Hepatocyte (in vitro differentiated cells): ENCODE results near the gene MT1E.

ENCODE experiments used
- EZH2phosphoT487 ChIP-seq: fragments of 200-600 bp; sonication (generic); IDR thresholded peaks from one replicate; pipeline ENCODE4 v1.6.1; 2018; ENCODE audit warnings: antibody characterized with exemption, mild to moderate bottlenecking, low read depth, moderate library complexity; ENCODE audit not compliant: unreplicated experiment, severe bottlenecking
- TF ChIP-seq, protein P1 (sequence below): fragments of 200-600 bp; sonication (generic); IDR thresholded peaks from 2 replicates; pipeline ENCODE4 v1.5.1; 2016; ENCODE audit warnings: antibody characterized with exemption, mild to moderate bottlenecking; ENCODE audit not compliant: poor library complexity

DNA sequence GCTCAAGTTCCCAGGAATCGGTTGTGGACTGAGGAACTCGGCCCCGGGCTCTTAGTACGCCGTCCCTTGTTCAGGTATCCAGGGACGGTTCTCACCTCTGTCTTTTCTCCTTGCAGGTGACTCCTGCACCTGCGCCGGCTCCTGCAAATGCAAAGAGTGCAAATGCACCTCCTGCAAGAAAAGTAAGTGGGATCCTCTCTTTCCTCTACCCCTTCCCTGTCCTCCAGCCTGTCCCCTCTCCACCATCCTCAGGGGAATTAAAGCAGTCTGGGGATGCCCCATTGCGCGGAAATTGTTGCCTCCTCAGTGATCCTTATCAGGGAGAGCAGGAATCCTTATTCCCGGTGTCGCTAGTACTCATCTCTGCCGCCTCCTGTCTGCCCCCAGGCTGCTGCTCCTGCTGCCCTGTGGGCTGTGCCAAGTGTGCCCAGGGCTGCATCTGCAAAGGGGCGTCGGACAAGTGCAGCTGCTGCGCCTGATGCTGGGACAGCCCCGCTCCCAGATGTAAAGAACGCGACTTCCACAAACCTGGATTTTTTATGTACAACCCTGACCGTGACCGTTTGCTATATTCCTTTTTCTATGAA is 16.6 kb upstream of the MT1E start:
- TF ChIP-seq, protein P1, sequence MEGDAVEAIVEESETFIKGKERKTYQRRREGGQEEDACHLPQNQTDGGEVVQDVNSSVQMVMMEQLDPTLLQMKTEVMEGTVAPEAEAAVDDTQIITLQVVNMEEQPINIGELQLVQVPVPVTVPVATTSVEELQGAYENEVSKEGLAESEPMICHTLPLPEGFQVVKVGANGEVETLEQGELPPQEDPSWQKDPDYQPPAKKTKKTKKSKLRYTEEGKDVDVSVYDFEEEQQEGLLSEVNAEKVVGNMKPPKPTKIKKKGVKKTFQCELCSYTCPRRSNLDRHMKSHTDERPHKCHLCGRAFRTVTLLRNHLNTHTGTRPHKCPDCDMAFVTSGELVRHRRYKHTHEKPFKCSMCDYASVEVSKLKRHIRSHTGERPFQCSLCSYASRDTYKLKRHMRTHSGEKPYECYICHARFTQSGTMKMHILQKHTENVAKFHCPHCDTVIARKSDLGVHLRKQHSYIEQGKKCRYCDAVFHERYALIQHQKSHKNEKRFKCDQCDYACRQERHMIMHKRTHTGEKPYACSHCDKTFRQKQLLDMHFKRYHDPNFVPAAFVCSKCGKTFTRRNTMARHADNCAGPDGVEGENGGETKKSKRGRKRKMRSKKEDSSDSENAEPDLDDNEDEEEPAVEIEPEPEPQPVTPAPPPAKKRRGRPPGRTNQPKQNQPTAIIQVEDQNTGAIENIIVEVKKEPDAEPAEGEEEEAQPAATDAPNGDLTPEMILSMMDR, result no peak
- no peak for TF ChIP-seq EZH2phosphoT487
